ENCODE results near the gene CNPY2. TPM values are rescaled to one million over a fixed set of nuclear protein-coding genes. Genes with fewer than 3 reads are reported as not detected.

CNPY2 gene
- total and polyA plus RNA-seq, 4 donors, result 24.6 to 163 (median 70.7) TPM

- Histone ChIP-seq H3K27me3 (ENCODE audit: control insufficient read depth in 4 of 4, insufficient read depth in 4 of 4, low read length in 3 of 4) (no peaks in the 10 kb centered on the region), H3K4me3 (ENCODE audit: low read depth in 1 of 3, low read length in 3 of 3) (peak overlapping the region; percentile 56 to 74 (median 70)), H3K9ac (ENCODE audit: low read depth in 1 of 2, low read length in 2 of 2) (peak overlapping the region; percentile 3 to 21), H3K27ac (ENCODE audit: low read depth in 1 of 2, low read length in 2 of 2) (peak overlapping the region; percentile 86 to 95), H3K4me1 (ENCODE audit: control insufficient read depth in 4 of 4, insufficient read depth in 4 of 4, low read length in 3 of 4) (peaks cover 14 to 69% (median 62%) of the 10 kb centered on the region in 4 donors), H3K36me3 (ENCODE audit: control insufficient read depth in 4 of 4, insufficient read depth in 3 of 4, low read depth in 1 of 4, low read length in 3 of 4) (peaks cover 0 to 2% (median 0%) of the 10 kb centered on the region in 4 donors), H3K9me3 (ENCODE audit: control insufficient read depth in 4 of 4, low read length in 3 of 4) (no peaks in the 10 kb centered on the region)
- WGBS, result 39% methylated on average over 21 of the region's 21 CpGs
- TF ChIP-seq NR2F2 (IDR thresholded peaks at IDR 0.05), result peak; percentile 8
- no peak for TF ChIP-seq CTCF (IDR thresholded peaks at IDR 0.05; ENCODE audit: low read depth, low read length, missing input control)
- peak; percentile 1 for TF ChIP-seq SP1 (IDR thresholded peaks at IDR 0.05)
- TF ChIP-seq RXRA (IDR thresholded peaks at IDR 0.05), result no peak
- TF ChIP-seq YY1 (IDR thresholded peaks at IDR 0.05), result peak; percentile 47
- DNase-seq (ENCODE audit: low spot score), result peak; percentile 43
Observed at GRCh38 chr12:56300644-56301464, 14.9 kb downstream of the CNPY2 start.

GRCh38 chr12:56299853-56300643 lies 15.7 kb downstream of the CNPY2 start, which contains the start of gene CS:
Gene CS (minus strand): TSS chr12:56300330. CDS start chr12:56300201, 129 bp downstream.
- peaks cover 14 to 64% (median 60%) of the 10 kb centered on the region in 4 donors for H3K4me1 ChIP-seq (ENCODE audit: control insufficient read depth in 4 of 4, insufficient read depth in 4 of 4, low read length in 3 of 4)
- peak within 1 kb of the TSS; percentile 67 to 80 for H3K9ac ChIP-seq (ENCODE audit: low read depth in 1 of 2, low read length in 2 of 2)
- no peaks in the 10 kb centered on the region for H3K9me3 ChIP-seq (ENCODE audit: control insufficient read depth in 4 of 4, low read length in 3 of 4)
- H3K36me3 ChIP-seq (ENCODE audit: control insufficient read depth in 4 of 4, insufficient read depth in 3 of 4, low read depth in 1 of 4, low read length in 3 of 4), result peaks cover 0 to 2% (median 0%) of the 10 kb centered on the region in 4 donors
- peak within 1 kb of the TSS; percentile 86 to 95 for H3K27ac ChIP-seq (ENCODE audit: low read depth in 1 of 2, low read length in 2 of 2)
- H3K4me3 ChIP-seq (ENCODE audit: low read depth in 1 of 3, low read length in 3 of 3), result peak within 1 kb of the TSS; percentile 70 to 97 (median 96)
- DNase-seq (ENCODE audit: low spot score), result peak; percentile 96
- TF ChIP-seq HNF4G (IDR thresholded peaks at IDR 0.05) (no peak), CTCF (IDR thresholded peaks at IDR 0.05; ENCODE audit: low read depth, low read length, missing input control) (no peak), FOXA2 (IDR thresholded peaks at IDR 0.05) (no peak), ZBTB33 (IDR thresholded peaks at IDR 0.05) (peak; percentile 9), ATF3 (IDR thresholded peaks at IDR 0.05) (no peak), SP1 (IDR thresholded peaks at IDR 0.05) (peak; percentile 86), REST (IDR thresholded peaks at IDR 0.05) (peak; percentile 58), MAX (IDR thresholded peaks at IDR 0.05) (no peak), JUND (IDR thresholded peaks at IDR 0.05) (peak in 1 of 2 donors; percentile 42), RAD21 (IDR thresholded peaks at IDR 0.05) (peak; percentile 10 to 40), RXRA (IDR thresholded peaks at IDR 0.05) (peak; percentile 60 to 65), GABPA (IDR thresholded peaks at IDR 0.05 in 1 of 2, conservative IDR thresholded peaks at IDR 0.05 in 1 of 2) (peak; percentile 19 to 68), FOXA1 (IDR thresholded peaks at IDR 0.05) (no peak), HNF4A (conservative IDR thresholded peaks at IDR 0.05) (peak; percentile 36 to 46), EGR1 (IDR thresholded peaks at IDR 0.05; ENCODE audit: low read depth in 2 of 2) (peak in 1 of 2 donors; percentile 22), TAF1 (conservative IDR thresholded peaks at IDR 0.05) (peak; percentile 67), YY1 (IDR thresholded peaks at IDR 0.05) (peak; percentile 77), NR2F2 (IDR thresholded peaks at IDR 0.05) (peak; percentile 86)
- under 1% methylated on average over 63 of the region's 63 CpGs for WGBS
- H3K27me3 ChIP-seq (ENCODE audit: control insufficient read depth in 4 of 4, insufficient read depth in 4 of 4, low read length in 3 of 4), result no peaks in the 10 kb centered on the region

All from liver (tissue), 9 donors.